Mesothelial cell of epicardium (in vitro differentiated cells): ENCODE data around the gene OR7A5. TPM values are rescaled to one million over a fixed set of nuclear protein-coding genes. Genes with fewer than 3 reads are reported as not detected.

ENCODE experiments used
- DNase-seq, 2 experiments: peaks; one replicate each; pipeline ENCODE4 v3.0.0; 2021; ENCODE audit warnings: low spot score in 2 of 2; ENCODE audit not compliant: unreplicated experiment in 2 of 2
- H3K27ac Mint-ChIP-seq: 2 replicates; pipeline ENCODE4 v1.8.0; 2021; ENCODE audit warnings: mixed read lengths
- H3K27me3 Mint-ChIP-seq: 2 replicates; pipeline ENCODE4 v1.8.0; 2021; ENCODE audit warnings: low read depth, mixed read lengths
- H3K36me3 Mint-ChIP-seq: 2 replicates; pipeline ENCODE4 v1.8.0; 2021; ENCODE audit warnings: mixed read lengths
- H3K4me1 Mint-ChIP-seq: 2 replicates; pipeline ENCODE4 v1.8.0; 2021; ENCODE audit warnings: mixed read lengths
- H3K4me3 Mint-ChIP-seq: 2 replicates; pipeline ENCODE4 v1.8.0; 2021; ENCODE audit warnings: mild to moderate bottlenecking, moderate library complexity, mixed read lengths
- H3K9me3 Mint-ChIP-seq: 2 replicates; pipeline ENCODE4 v1.8.0; 2021; ENCODE audit warnings: mixed read lengths
- total RNA-seq: library from RNA; stranded (reverse); gene quantifications from 3 replicates; pipeline ENCODE4 v1.2.1, GENCODE V29; 2021
- TF ChIP-seq, protein P1 (sequence below): fragments of 200-600 bp; sonication (generic); IDR thresholded peaks from one replicate; pipeline ENCODE4 v1.5.0; 2021; ENCODE audit warnings: antibody characterized with exemption; ENCODE audit not compliant: unreplicated experiment

OR7A5 gene
- not detected in 3 replicates for total RNA-seq

DNA sequence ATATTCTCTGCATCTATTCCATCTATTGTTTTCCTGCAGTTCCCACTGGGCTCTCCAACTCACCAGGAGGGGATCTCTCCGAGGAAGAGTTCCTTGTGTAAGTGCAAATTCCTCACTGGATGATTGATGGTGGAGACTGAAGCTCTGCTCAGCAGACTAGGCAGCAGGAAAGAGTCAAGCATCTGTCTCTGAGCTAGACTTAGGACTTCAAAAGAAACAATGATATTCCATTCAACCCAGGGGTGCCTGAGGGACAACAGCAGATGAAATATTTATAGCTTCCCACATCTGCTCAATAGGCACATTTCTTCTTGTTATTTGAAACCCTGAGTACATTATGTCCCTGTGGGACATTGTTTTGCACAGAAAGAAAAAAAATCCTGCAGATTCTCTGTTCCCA, at the start of gene OR7A5, which contains the start of gene OR7C1:
OR7A5 (minus strand) TSS at position 175 of the 400 bp plus-strand sequence. CDS start 6,944 bp downstream, outside the sequence.
OR7C1 (minus strand) TSS at position 175 of the 400 bp plus-strand sequence. CDS start 35,049 bp downstream, outside the sequence.
- TF ChIP-seq, protein P1, sequence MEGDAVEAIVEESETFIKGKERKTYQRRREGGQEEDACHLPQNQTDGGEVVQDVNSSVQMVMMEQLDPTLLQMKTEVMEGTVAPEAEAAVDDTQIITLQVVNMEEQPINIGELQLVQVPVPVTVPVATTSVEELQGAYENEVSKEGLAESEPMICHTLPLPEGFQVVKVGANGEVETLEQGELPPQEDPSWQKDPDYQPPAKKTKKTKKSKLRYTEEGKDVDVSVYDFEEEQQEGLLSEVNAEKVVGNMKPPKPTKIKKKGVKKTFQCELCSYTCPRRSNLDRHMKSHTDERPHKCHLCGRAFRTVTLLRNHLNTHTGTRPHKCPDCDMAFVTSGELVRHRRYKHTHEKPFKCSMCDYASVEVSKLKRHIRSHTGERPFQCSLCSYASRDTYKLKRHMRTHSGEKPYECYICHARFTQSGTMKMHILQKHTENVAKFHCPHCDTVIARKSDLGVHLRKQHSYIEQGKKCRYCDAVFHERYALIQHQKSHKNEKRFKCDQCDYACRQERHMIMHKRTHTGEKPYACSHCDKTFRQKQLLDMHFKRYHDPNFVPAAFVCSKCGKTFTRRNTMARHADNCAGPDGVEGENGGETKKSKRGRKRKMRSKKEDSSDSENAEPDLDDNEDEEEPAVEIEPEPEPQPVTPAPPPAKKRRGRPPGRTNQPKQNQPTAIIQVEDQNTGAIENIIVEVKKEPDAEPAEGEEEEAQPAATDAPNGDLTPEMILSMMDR, result no peak
- DNase-seq, result no peak
- H3K27me3 Mint-ChIP-seq, result no peaks in the 10 kb centered on the region
- H3K4me1 Mint-ChIP-seq, result no peaks in the 10 kb centered on the region
- no peaks in the 10 kb centered on the region for H3K36me3 Mint-ChIP-seq
- no peak within 1 kb of the TSS for H3K27ac Mint-ChIP-seq
- no peak within 1 kb of the TSS for H3K4me3 Mint-ChIP-seq
- peaks cover 61% of the 10 kb centered on the region for H3K9me3 Mint-ChIP-seq

DNA sequence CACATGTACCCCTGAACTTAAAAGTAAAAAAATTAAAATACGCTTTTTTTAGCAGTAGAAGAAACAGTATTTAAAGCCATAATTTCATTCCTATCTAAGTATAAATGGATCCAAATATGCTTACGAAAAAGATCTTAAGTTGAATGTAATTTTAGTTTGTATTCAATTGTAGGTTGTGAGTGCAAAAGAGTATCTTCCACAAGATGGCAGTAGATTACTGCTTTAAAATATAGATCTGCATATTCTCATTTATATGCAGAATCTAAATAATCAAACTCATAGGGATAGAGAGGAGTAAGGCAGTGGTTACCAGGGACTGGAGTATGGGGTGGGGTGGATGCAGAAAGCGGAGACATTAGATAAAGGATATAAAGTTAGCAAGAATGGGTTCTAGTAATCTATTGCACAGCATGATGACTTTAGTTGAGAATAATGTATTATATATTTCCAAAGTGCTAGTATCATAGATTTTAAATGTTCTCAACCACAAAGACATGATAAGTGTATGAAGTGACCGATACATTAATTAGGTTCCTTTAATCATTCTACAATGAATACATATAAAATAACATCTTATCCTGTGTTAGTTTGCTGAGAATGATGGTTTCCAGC, 36.7 kb upstream of the OR7A5 start:
- no peak overlapping the region for H3K4me3 Mint-ChIP-seq
- DNase-seq, result no peak
- no peaks in the 10 kb centered on the region for H3K27me3 Mint-ChIP-seq
- TF ChIP-seq, protein P1, result no peak
- no peaks in the 10 kb centered on the region for H3K36me3 Mint-ChIP-seq
- no peaks in the 10 kb centered on the region for H3K4me1 Mint-ChIP-seq
- no peak overlapping the region for H3K27ac Mint-ChIP-seq
- peaks cover 67% of the 10 kb centered on the region for H3K9me3 Mint-ChIP-seq

DNA sequence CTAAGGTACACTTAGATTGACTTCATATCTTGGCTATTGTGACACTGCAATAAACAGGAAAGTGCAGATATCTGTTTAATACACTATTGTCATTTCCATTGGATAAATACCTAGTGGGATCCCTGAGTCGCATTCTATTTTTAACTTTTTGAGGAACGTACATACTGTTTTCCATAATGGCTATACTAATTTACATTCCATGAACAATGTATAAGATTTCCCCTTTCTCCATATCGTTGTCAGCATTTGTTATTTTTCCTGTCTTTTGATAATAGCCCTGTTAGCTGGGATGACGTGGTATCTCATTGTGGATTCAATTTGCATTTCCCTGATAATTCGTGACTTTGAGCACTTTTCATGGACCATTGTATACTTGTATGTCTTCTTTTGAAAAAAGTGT, 33.5 kb upstream of the OR7A5 start:
- no peak overlapping the region for H3K27ac Mint-ChIP-seq

DNA sequence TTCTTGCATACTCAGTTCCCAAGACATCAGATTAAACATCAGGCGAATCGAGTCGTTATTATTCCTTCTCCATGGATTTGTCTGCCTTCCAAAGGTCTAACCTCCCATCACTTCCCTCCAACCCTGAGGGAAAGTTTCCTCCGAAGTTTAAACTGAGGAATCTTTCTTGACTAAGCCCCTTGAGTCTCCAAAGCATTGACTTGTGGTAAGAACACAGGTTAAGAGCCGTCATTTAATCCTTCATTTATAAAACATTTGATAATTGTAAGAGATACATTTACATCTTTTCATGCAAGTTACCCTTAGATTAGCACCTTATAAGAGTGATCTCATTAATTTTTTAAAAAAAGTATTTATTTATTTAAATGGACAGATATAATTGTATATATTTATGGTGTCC, 13.8 kb upstream of the OR7A5 start, which contains the start of gene OR7A10:
OR7A10 (minus strand) TSS at position 101 of the 400 bp plus-strand sequence. CDS start 7,045 bp downstream, outside the sequence.
- DNase-seq, result no peak
- Mint-ChIP-seq H3K4me3 (no peak within 1 kb of the TSS), H3K27me3 (no peaks in the 10 kb centered on the region), H3K27ac (no peak within 1 kb of the TSS), H3K9me3 (peaks cover 62% of the 10 kb centered on the region), H3K36me3 (no peaks in the 10 kb centered on the region), H3K4me1 (no peaks in the 10 kb centered on the region)
- TF ChIP-seq, protein P1, result no peak

More for the DNA sequence above, 33.5 kb upstream of the OR7A5 start:
- Mint-ChIP-seq H3K4me3 (no peak overlapping the region), H3K9me3 (peaks cover 71% of the 10 kb centered on the region), H3K4me1 (no peaks in the 10 kb centered on the region), H3K27me3 (no peaks in the 10 kb centered on the region), H3K36me3 (no peaks in the 10 kb centered on the region)
- TF ChIP-seq, protein P1, result no peak
- no peak for DNase-seq

DNA sequence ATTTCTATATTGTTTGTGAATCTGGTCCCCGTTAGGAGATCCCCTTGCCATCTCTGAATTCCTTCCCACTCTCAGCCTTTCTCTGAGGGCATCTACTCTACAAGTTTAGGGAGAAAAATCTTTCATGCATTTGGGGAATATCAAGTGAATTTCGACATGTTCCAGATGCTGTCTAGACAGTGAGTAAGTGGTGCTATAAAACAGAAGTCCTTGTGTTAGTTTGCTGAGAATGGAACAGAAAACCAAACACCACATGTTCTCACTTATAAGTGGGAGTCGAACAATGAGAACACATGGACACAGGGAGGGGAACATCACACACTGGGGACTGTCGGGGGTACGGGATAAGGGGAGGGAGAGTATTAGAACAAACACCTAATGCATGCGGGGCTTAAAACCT, 8.6 kb upstream of the OR7A5 start:
- no peak for DNase-seq
- H3K27ac Mint-ChIP-seq, result no peak overlapping the region
- no peaks in the 10 kb centered on the region for H3K4me1 Mint-ChIP-seq
- TF ChIP-seq, protein P1, result no peak
- no peaks in the 10 kb centered on the region for H3K27me3 Mint-ChIP-seq
- no peak overlapping the region for H3K4me3 Mint-ChIP-seq
- H3K36me3 Mint-ChIP-seq, result no peaks in the 10 kb centered on the region
- H3K9me3 Mint-ChIP-seq, result peaks cover 64% of the 10 kb centered on the region
